Gastrocnemius medialis (tissue), 4 donors: ENCODE data around the gene METTL17. TPM values are rescaled to one million over a fixed set of nuclear protein-coding genes. Genes with fewer than 3 reads are reported as not detected.

ENCODE experiments used
- ATAC-seq, 2 donors: fragments of 150-250 bp; one replicate each; pipeline ENCODE4 v1.9.1; 2016
- DNase-seq, 2 donors: peaks; one replicate each; pipeline ENCODE4 v3.0.0-alpha.2; 2019
- H3K27ac ChIP-seq, 4 donors: fragments of 200-600 bp; sonication (generic); 1 replicate in 1 of 4; 2 replicates in 3 of 4; pipeline ENCODE4 v1.5.1; 2016 to 2018; ENCODE audit warnings: mild to moderate bottlenecking in 2 of 4, moderate library complexity in 1 of 4
- H3K27me3 ChIP-seq, 3 donors: fragments of 200-600 bp; sonication (generic) in 2 of 3; 1 replicate in 1 of 3; 2 replicates in 2 of 3; pipeline versions ENCODE4 v1.5.1 to v1.6.0; 2016 to 2019; ENCODE audit warnings: mild to moderate bottlenecking in 1 of 3, moderate library complexity in 1 of 3
- H3K36me3 ChIP-seq, 2 donors: fragments of 200-600 bp; sonication (generic) in 1 of 2; one replicate each; pipeline ENCODE4 v1.5.1; 2017 to 2018
- H3K4me1 ChIP-seq, 2 donors: fragments of 200-600 bp; sonication (generic) in 1 of 2; one replicate each; pipeline ENCODE4 v1.5.1; 2016 to 2017; ENCODE audit warnings: mild to moderate bottlenecking in 2 of 2
- H3K4me3 ChIP-seq, 4 donors: fragments of 200-600 bp; sonication (generic) in 3 of 4; 1 replicate in 1 of 4; 2 replicates in 3 of 4; pipeline ENCODE4 v1.5.1; 2016 to 2019; ENCODE audit warnings: mild to moderate bottlenecking in 2 of 4
- H3K9me3 ChIP-seq, 3 donors: fragments of 200-600 bp; sonication (generic) in 2 of 3; 1 replicate in 1 of 3; 2 replicates in 2 of 3; pipeline ENCODE4 v1.5.1; 2016 to 2019
- POLR2A ChIP-seq, 2 donors: fragments of 450-650 bp; IDR thresholded peaks; one replicate each; pipeline ENCODE4 v1.6.1; 2017; ENCODE audit warnings: antibody characterized with exemption in 2 of 2, mild to moderate bottlenecking in 2 of 2, moderate library complexity in 2 of 2
- in situ Hi-C, 4 donors: fragments of 200-750 bp; cut with MboI; loops; one replicate each; pipeline versions ENCODE4 v1.15.0 to v1.8.0; 2017; ENCODE audit warnings: low sequenced_read_pairs in 4 of 4
- intact Hi-C: fragments of 100-400 bp; cut with DNase I; formaldehyde crosslinking; loops from one replicate; pipeline ENCODE4 v1.15.1; 2023; ENCODE audit warnings: low total_unique reads
- total RNA-seq, 4 donors: library from RNA; depleted of rRNA; stranded (reverse); fragments of >200 nt; gene quantifications; one replicate each; pipeline versions ENCODE4 v1.1.0 to v1.2.3, GENCODE V29; 2016
- TF ChIP-seq, protein P1 (sequence below), 5 experiments: fragments of 450-650 bp in 3 of 5; fragments of 200-600 bp in 2 of 5; sonication (generic) in 2 of 5; IDR thresholded peaks in 4 of 5; conservative IDR thresholded peaks in 1 of 5; 1 replicate in 4 of 5; 2 replicates in 1 of 5; pipeline ENCODE4 v1.5.1; 2016 to 2019; ENCODE audit warnings: antibody characterized with exemption in 5 of 5, mild to moderate bottlenecking in 3 of 5, moderate library complexity in 3 of 5

Gene METTL17
- total RNA-seq, 4 donors from 2014 or later: 33.9 to 69.5 (median 50.8) TPM

DNA sequence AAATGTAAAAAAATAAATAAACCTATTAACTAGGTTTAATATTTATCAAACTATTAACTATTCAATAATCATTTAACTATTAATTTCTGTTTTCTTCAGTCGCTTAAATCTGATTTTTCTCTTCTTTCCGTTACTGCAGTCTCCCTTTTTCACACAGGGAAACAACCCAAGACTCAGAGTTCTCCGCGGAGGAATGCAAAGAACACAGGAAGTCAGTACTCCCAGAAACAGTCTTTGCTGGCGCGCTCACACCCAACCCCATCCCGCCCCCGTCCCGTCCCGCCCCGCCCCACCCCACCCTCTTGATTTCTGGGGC is 351 bp upstream of the METTL17 start:
- no peak for TF ChIP-seq POLR2A (IDR thresholded peaks at IDR 0.05)
- TF ChIP-seq, protein P1, sequence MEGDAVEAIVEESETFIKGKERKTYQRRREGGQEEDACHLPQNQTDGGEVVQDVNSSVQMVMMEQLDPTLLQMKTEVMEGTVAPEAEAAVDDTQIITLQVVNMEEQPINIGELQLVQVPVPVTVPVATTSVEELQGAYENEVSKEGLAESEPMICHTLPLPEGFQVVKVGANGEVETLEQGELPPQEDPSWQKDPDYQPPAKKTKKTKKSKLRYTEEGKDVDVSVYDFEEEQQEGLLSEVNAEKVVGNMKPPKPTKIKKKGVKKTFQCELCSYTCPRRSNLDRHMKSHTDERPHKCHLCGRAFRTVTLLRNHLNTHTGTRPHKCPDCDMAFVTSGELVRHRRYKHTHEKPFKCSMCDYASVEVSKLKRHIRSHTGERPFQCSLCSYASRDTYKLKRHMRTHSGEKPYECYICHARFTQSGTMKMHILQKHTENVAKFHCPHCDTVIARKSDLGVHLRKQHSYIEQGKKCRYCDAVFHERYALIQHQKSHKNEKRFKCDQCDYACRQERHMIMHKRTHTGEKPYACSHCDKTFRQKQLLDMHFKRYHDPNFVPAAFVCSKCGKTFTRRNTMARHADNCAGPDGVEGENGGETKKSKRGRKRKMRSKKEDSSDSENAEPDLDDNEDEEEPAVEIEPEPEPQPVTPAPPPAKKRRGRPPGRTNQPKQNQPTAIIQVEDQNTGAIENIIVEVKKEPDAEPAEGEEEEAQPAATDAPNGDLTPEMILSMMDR (IDR thresholded peaks at IDR 0.05 in 4 of 5, conservative IDR thresholded peaks at IDR 0.05 in 1 of 5): no peak
- DNase-seq (no peak), ATAC-seq (no peak)
- in situ Hi-C loops: loop anchor here in 2 of 4 donors (25.0 kb wide), 1 partner anchor 652 kb away; the partner anchor contains the start of genes CCNB1IP1 (in 2 of the 2) and PARP2 (in 2 of the 2)
- H3K9me3 ChIP-seq: no peaks in the 10 kb centered on the region
- H3K4me1 ChIP-seq: peaks cover 17 to 20% of the 10 kb centered on the region in 2 donors
- H3K36me3 ChIP-seq: peaks cover 5 to 26% of the 10 kb centered on the region in 2 donors
- intact Hi-C loops: loop anchor here (10.0 kb wide), 1 partner anchor 655 kb away; the partner anchor contains the start of gene CCNB1IP1
- no peaks in the 10 kb centered on the region for H3K27me3 ChIP-seq
- peak overlapping the region; percentile 72 to 99 (median 97) for H3K4me3 ChIP-seq
- peak overlapping the region; percentile 73 to 89 (median 81) for H3K27ac ChIP-seq

DNA sequence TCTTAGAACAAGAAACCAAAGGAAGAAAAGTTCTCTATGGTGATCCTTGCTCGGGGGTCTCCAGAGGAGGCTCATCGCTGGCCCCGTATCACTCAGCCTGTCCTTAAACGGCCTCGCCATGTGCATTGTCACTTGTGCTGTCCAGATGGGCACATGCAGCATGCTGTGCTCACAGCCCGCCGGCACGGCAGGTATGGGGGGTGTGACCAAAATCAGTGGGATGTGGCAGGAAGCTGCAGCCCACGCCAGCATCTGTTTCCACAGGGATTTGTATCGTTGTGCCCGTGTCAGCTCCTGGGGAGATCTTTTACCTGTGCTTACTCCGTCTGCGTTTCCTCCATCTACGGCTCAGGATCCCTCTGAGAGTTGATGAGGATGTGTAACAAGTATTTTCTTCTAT is 6.7 kb downstream of the METTL17 start:
- no peak overlapping the region for H3K27ac ChIP-seq
- ATAC-seq: no peak
- H3K9me3 ChIP-seq: no peaks in the 10 kb centered on the region
- intact Hi-C loops: loop anchor here (10.0 kb wide), 1 partner anchor 218 kb away; no protein-coding TSS in a partner anchor
- TF ChIP-seq POLR2A (IDR thresholded peaks at IDR 0.05): no peak
- TF ChIP-seq, protein P1 (IDR thresholded peaks at IDR 0.05 in 4 of 5, conservative IDR thresholded peaks at IDR 0.05 in 1 of 5): no peak
- H3K27me3 ChIP-seq: no peaks in the 10 kb centered on the region
- peaks cover 5 to 57% of the 10 kb centered on the region in 2 donors for H3K36me3 ChIP-seq
- H3K4me1 ChIP-seq: peaks cover 4% of the 10 kb centered on the region in 2 donors
- in situ Hi-C loops: loop anchor here in 2 of 4 donors (25.0 kb wide), 1 partner anchor 659 kb away; the partner anchor contains the start of genes CCNB1IP1 (in 2 of the 2) and PARP2 (in 2 of the 2)
- DNase-seq: no peak
- no peak overlapping the region for H3K4me3 ChIP-seq

DNA sequence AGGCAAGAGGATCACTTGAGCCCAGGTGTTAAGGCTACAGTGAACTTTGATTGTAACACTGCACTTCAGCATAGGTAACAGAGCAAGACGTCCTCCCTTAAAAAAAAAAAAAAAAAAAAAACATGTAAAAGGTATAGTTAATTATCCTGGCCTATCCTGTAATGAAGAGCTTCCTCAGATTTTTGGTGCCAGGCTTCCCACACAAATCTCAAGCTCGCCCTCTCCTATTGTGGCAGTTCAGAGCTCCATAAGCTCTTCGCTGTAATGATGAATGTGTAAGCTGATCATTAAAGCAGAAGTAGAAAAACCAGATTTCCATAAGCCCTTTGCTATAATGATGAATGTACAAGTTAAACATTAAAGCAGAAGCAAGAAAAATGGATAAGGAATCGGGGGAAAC is 7.3 kb downstream of the METTL17 start:
- Histone ChIP-seq H3K27ac (no peak overlapping the region), H3K9me3 (no peaks in the 10 kb centered on the region), H3K4me3 (no peak overlapping the region), H3K27me3 (no peaks in the 10 kb centered on the region), H3K36me3 (peaks cover 5 to 54% of the 10 kb centered on the region in 2 donors), H3K4me1 (no peaks in the 10 kb centered on the region)
- in situ Hi-C loops (loop anchor here in 2 of 4 donors (25.0 kb wide), 1 partner anchor 660 kb away; the partner anchor contains the start of genes CCNB1IP1 (in 2 of the 2) and PARP2 (in 2 of the 2)), intact Hi-C loops (loop anchor here (10.0 kb wide), 1 partner anchor 218 kb away; no protein-coding TSS in a partner anchor)
- ATAC-seq (no peak), DNase-seq (no peak)
- no peak for TF ChIP-seq POLR2A (IDR thresholded peaks at IDR 0.05)
- TF ChIP-seq, protein P1 (IDR thresholded peaks at IDR 0.05 in 4 of 5, conservative IDR thresholded peaks at IDR 0.05 in 1 of 5): no peak

- intact Hi-C loops: loop anchor here (10.0 kb wide), 1 partner anchor 217 kb away; no protein-coding TSS in a partner anchor
Measured at GRCh38 chr14:20997564-20997963, 7.8 kb downstream of the METTL17 start.

More at GRCh38 chr14:20997564-20997963, 7.8 kb downstream of the METTL17 start:
- no peak overlapping the region for H3K4me3 ChIP-seq
- no peak overlapping the region for H3K27ac ChIP-seq
- no peaks in the 10 kb centered on the region for H3K4me1 ChIP-seq
- no peak for TF ChIP-seq POLR2A (IDR thresholded peaks at IDR 0.05)
- TF ChIP-seq, protein P1 (IDR thresholded peaks at IDR 0.05 in 4 of 5, conservative IDR thresholded peaks at IDR 0.05 in 1 of 5): no peak
- no peaks in the 10 kb centered on the region for H3K27me3 ChIP-seq
- no peak for ATAC-seq
- H3K9me3 ChIP-seq: no peaks in the 10 kb centered on the region
- in situ Hi-C loops: loop anchor here in 2 of 4 donors (25.0 kb wide), 1 partner anchor 660 kb away; the partner anchor contains the start of genes CCNB1IP1 (in 2 of the 2) and PARP2 (in 2 of the 2)
- peaks cover 2 to 49% of the 10 kb centered on the region in 2 donors for H3K36me3 ChIP-seq
- no peak for DNase-seq
